Fibroblast of lung (primary cell): Measurements from ENCODE around the gene OR5H1.

Source experiments
- CTCF ChIP-seq, 2 donors: IDR thresholded peaks in 1 of 2; conservative IDR thresholded peaks in 1 of 2; 1 replicate in 1 of 2; 2 replicates in 1 of 2; pipeline ENCODE4 v1.5.1; 2011 to 2012; ENCODE audit warnings: low read length in 2 of 2, control low read depth in 1 of 2, inconsistent platforms in 1 of 2, low read depth in 1 of 2, mild to moderate bottlenecking in 1 of 2
- EZH2 ChIP-seq: IDR thresholded peaks from 2 replicates; pipeline ENCODE4 v1.5.1; 2012; ENCODE audit warnings: low read length, control low read depth, mild to moderate bottlenecking; ENCODE audit errors: missing control alignments

GRCh38 chr3:98185180-98185579 lies 54.7 kb downstream of the OR5H1 start:
- TF ChIP-seq EZH2 (no peak), CTCF (conservative IDR thresholded peaks at IDR 0.05 in 1 of 2, IDR thresholded peaks at IDR 0.05 in 1 of 2; ENCODE audit: low read depth in 1 of 2, low read length in 2 of 2) (no peak)
